ENCODE measurements around the gene SCYL2.

DNA sequence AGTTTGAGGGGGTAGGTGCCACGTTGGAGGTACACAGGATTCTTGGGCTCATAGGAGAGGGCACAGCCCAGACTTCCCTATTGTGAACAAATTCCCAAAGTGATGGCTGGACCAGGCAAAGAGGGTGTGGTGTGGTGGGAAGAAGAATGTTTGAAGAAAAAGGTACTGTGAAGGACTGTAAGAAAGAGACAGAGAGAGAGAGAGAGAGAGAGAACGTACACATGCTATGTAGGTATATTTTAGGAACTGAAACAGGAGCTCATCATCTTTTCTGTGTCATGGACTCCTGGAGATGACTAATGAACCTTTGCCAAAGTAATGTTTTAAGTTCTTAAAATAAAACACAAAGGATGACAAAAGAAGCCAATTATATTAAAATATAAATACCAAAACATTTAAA is 114.4 kb downstream of the SCYL2 start:
- TF ChIP-seq, protein P1, sequence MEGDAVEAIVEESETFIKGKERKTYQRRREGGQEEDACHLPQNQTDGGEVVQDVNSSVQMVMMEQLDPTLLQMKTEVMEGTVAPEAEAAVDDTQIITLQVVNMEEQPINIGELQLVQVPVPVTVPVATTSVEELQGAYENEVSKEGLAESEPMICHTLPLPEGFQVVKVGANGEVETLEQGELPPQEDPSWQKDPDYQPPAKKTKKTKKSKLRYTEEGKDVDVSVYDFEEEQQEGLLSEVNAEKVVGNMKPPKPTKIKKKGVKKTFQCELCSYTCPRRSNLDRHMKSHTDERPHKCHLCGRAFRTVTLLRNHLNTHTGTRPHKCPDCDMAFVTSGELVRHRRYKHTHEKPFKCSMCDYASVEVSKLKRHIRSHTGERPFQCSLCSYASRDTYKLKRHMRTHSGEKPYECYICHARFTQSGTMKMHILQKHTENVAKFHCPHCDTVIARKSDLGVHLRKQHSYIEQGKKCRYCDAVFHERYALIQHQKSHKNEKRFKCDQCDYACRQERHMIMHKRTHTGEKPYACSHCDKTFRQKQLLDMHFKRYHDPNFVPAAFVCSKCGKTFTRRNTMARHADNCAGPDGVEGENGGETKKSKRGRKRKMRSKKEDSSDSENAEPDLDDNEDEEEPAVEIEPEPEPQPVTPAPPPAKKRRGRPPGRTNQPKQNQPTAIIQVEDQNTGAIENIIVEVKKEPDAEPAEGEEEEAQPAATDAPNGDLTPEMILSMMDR (IDR thresholded peaks at IDR 0.05): no peak
- TF ChIP-seq POLR2A (IDR thresholded peaks at IDR 0.05): no peak

Measured in sigmoid colon (tissue), 3 donors.